PC-9 (cell line): ENCODE measurements around the gene TMEM266. TPM values are rescaled to one million over a fixed set of nuclear protein-coding genes. Genes with fewer than 3 reads are reported as not detected.

Source experiments
- BruUV-seq: library from RNA; stranded (reverse); fragments of 400-500 nt; replicated peaks from 2 replicates; lab custom pipeline; 2021; lab: Mats Ljungman, UMichigan
- CTCF ChIA-PET: fragments of 300-600 bp; sonication (Branson Sonifier 250); formaldehyde crosslinking; loops from one replicate; lab custom pipeline; 2022; ENCODE audit warnings: antibody characterized with exemption; lab: Charles Lee
- POLR2A ChIA-PET: fragments of 300-600 bp; sonication (Branson Sonifier 250); formaldehyde crosslinking; loops from one replicate; lab custom pipeline; 2022; ENCODE audit warnings: antibody characterized with exemption; ENCODE audit not compliant: unreplicated experiment; lab: Charles Lee
- DNase-seq, 2 experiments: peaks; one replicate each; pipeline versions ENCODE4 v3.0.0 to v3.0.0-alpha.2; 2015 to 2022; ENCODE audit warnings: mixed read lengths in 1 of 2
- H2AFZ ChIP-seq: fragments of 200-600 bp; sonication (generic); 2 replicates; pipeline ENCODE4 v1.8.1; 2017; ENCODE audit warnings: antibody characterized with exemption
- H3F3A ChIP-seq: fragments of 200-600 bp; sonication (generic); 2 replicates; pipeline ENCODE4 v1.8.1; 2017; ENCODE audit warnings: antibody characterized with exemption, mild to moderate bottlenecking, low read depth; ENCODE audit not compliant: insufficient read depth
- H3K27ac ChIP-seq: fragments of 200-600 bp; sonication (generic); 2 replicates; pipeline ENCODE4 v1.6.1; 2016; ENCODE audit warnings: mixed run types
- H3K27me3 ChIP-seq: fragments of 200-600 bp; sonication (generic); 2 replicates; pipeline ENCODE4 v1.6.1; 2016; ENCODE audit warnings: low read depth, mixed run types; ENCODE audit not compliant: insufficient read depth
- H3K36me3 ChIP-seq: fragments of 200-600 bp; sonication (generic); 2 replicates; pipeline ENCODE4 v1.6.1; 2016; ENCODE audit warnings: low read depth, mixed run types
- H3K4me1 ChIP-seq: fragments of 200-600 bp; sonication (generic); replicated peaks from 2 replicates; pipeline ENCODE4 v1.6.1; 2016; ENCODE audit warnings: mixed run types; ENCODE audit not compliant: insufficient read depth
- H3K4me2 ChIP-seq: fragments of 200-600 bp; sonication (generic); 2 replicates; pipeline ENCODE4 v1.6.1; 2017; ENCODE audit warnings: mixed run types
- H3K4me3 ChIP-seq: fragments of 200-600 bp; sonication (generic); 2 replicates; pipeline ENCODE4 v1.6.1; 2016; ENCODE audit warnings: mixed run types
- H3K79me2 ChIP-seq: fragments of 200-600 bp; sonication (generic); 2 replicates; pipeline ENCODE4 v1.6.1; 2017; ENCODE audit warnings: low read depth, mixed run types
- H3K9me2 ChIP-seq: fragments of 200-600 bp; sonication (generic); 2 replicates; pipeline ENCODE4 v1.8.1; 2017; ENCODE audit warnings: mild to moderate bottlenecking; ENCODE audit not compliant: insufficient read depth
- H3K9me3 ChIP-seq: fragments of 200-600 bp; sonication (generic); 2 replicates; pipeline ENCODE4 v1.8.1; 2016; ENCODE audit warnings: low read depth; ENCODE audit not compliant: insufficient read depth
- H4K20me1 ChIP-seq: fragments of 200-600 bp; sonication (generic); 2 replicates; pipeline ENCODE4 v1.8.1; 2017; ENCODE audit not compliant: insufficient read depth
- CTCF ChIP-seq: fragments of 200-600 bp; sonication (generic); conservative IDR thresholded peaks from 2 replicates; pipeline ENCODE4 v1.6.1; 2017; ENCODE audit warnings: mixed run types, antibody characterized with exemption, mild to moderate bottlenecking, moderate library complexity
- EZH2 ChIP-seq: fragments of 200-600 bp; sonication (generic); IDR thresholded peaks from 2 replicates; pipeline ENCODE4 v1.8.0; 2017; ENCODE audit warnings: antibody characterized with exemption, low read depth
- intact Hi-C: fragments of 100-400 bp; cut with micrococcal nuclease; formaldehyde crosslinking; loops from one replicate; pipeline ENCODE4 v1.10.0; 2022; ENCODE audit not compliant: unreplicated experiment
- total RNA-seq: library from RNA; stranded (reverse); gene quantifications from 2 replicates; pipeline ENCODE4 v1.2.3, GENCODE V29; 2021

Gene TMEM266
- total RNA-seq, 1 experiment from 2014 or later, result 0.41 TPM

- CTCF ChIA-PET, result no interaction called here
- Histone ChIP-seq H3K79me2 (no peaks in the 10 kb centered on the region), H3K4me1 (no peaks in the 10 kb centered on the region), H3K27me3 (no peaks in the 10 kb centered on the region), H3K9me3 (no peaks in the 10 kb centered on the region), H3K4me2 (no peak overlapping the region), H2AFZ (no peak overlapping the region), H3F3A (no peaks in the 10 kb centered on the region), H4K20me1 (no peaks in the 10 kb centered on the region; the same call in 1 of the 2 replicates), H3K9me2 (no peaks in the 10 kb centered on the region), H3K4me3 (no peak overlapping the region), H3K27ac (no peak overlapping the region), H3K36me3 (no peaks in the 10 kb centered on the region)
- BruUV-seq, result no TSS peak
- DNase-seq, result no peak
- no peak for TF ChIP-seq CTCF
- TF ChIP-seq EZH2, result no peak
- POLR2A ChIA-PET, result no interaction called here
- intact Hi-C loops, result no loop called here
Observed at GRCh38 chr15:76208084-76208785, 148.4 kb downstream of the TMEM266 start.

- H3K4me1 ChIP-seq, result no peaks in the 10 kb centered on the region
- H4K20me1 ChIP-seq, result no peaks in the 10 kb centered on the region; the same call in 1 of the 2 replicates
- no peaks in the 10 kb centered on the region for H3K79me2 ChIP-seq
- no peak overlapping the region for H2AFZ ChIP-seq
- H3K27me3 ChIP-seq, result no peaks in the 10 kb centered on the region
- no peak overlapping the region for H3K4me2 ChIP-seq
- no peak for DNase-seq
- no peak overlapping the region for H3K27ac ChIP-seq
- no peaks in the 10 kb centered on the region for H3K9me2 ChIP-seq
- BruUV-seq, result no TSS peak
- TF ChIP-seq EZH2, result no peak
- no peak for TF ChIP-seq CTCF
- no peak overlapping the region for H3K4me3 ChIP-seq
- CTCF ChIA-PET, result no interaction called here
- no peaks in the 10 kb centered on the region for H3K9me3 ChIP-seq
- no peaks in the 10 kb centered on the region for H3F3A ChIP-seq
- intact Hi-C loops, result no loop called here
- POLR2A ChIA-PET, result no interaction called here
- H3K36me3 ChIP-seq, result no peaks in the 10 kb centered on the region
Observed at GRCh38 chr15:76208786-76209424, 149.1 kb downstream of the TMEM266 start.

- no peak overlapping the region for H3K4me3 ChIP-seq
- H3F3A ChIP-seq, result no peaks in the 10 kb centered on the region
- BruUV-seq, result no TSS peak
- POLR2A ChIA-PET, result no interaction called here
- no peaks in the 10 kb centered on the region for H4K20me1 ChIP-seq
- H3K4me2 ChIP-seq, result no peak overlapping the region
- no peak overlapping the region for H3K27ac ChIP-seq
- H3K9me2 ChIP-seq, result no peaks in the 10 kb centered on the region
- TF ChIP-seq CTCF (no peak), EZH2 (no peak)
- intact Hi-C loops, result no loop called here
- no peaks in the 10 kb centered on the region for H3K79me2 ChIP-seq
- H3K36me3 ChIP-seq, result no peaks in the 10 kb centered on the region
- no peak overlapping the region for H2AFZ ChIP-seq
- DNase-seq, result no peak
- CTCF ChIA-PET, result no interaction called here
- no peaks in the 10 kb centered on the region for H3K4me1 ChIP-seq
- H3K9me3 ChIP-seq, result no peaks in the 10 kb centered on the region
- H3K27me3 ChIP-seq, result no peaks in the 10 kb centered on the region
Observed at GRCh38 chr15:76209523-76209922, 149.7 kb downstream of the TMEM266 start.
